GM21737 (cell line): ENCODE results near the gene FAM24B.
"Not testable (repeated sequence)": the region's sequence is repeated elsewhere in the genome, so short reads cannot be mapped to it uniquely, and the experiment has no call there.

Experiments used
- ATAC-seq: cut with Tn5 transposase; IDR thresholded peaks from one replicate; pipeline ENCODE4 v1.9.1; 2021; ENCODE audit warnings: mild to moderate bottlenecking, moderate library complexity; ENCODE audit not compliant: unreplicated experiment

Gene FAM24B

DNA sequence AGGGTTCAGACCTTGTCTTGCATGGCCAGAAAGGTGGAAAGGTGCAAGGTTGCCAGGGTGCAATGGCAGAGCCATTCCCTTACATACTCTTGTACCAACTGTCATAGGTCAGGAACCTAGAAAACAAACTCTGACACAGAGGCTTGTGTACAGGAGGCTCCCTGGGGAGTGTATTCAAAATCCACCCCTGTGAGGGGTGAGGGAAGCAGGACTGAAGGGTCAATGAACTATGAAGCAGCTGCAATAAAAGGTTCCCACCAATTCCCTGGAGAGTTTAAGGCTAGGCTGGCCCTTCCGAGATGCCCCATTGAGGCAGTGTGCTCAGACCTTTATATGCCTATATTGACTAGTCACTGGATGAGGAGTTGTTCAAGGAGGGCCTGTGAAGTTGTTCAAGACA, 19.9 kb downstream of the FAM24B start:
- ATAC-seq: no peak

DNA sequence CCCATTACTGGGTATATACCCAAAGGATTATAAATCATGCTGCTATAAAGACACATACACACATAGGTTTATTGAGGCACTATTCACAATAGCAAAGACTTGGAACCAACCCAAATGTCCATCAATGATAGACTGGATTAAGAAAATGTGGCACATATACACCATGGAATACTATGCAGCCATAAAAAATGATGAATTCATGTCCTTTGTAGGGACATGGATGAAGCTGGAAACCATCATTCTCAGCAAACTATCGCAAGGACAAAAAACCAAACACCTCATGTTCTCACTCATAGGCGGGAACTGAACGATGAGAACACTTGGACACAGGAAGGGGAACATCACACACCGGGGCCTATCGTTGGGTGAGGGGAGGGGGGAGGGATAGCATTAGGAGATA, 21.3 kb downstream of the FAM24B start:
- not testable (repeated sequence) for ATAC-seq

- no peak for ATAC-seq
Measured at GRCh38 chr10:122856902-122857301, 22.5 kb downstream of the FAM24B start.

- no peak for ATAC-seq
Measured at GRCh38 chr10:122855745-122856144, 23.6 kb downstream of the FAM24B start.

DNA sequence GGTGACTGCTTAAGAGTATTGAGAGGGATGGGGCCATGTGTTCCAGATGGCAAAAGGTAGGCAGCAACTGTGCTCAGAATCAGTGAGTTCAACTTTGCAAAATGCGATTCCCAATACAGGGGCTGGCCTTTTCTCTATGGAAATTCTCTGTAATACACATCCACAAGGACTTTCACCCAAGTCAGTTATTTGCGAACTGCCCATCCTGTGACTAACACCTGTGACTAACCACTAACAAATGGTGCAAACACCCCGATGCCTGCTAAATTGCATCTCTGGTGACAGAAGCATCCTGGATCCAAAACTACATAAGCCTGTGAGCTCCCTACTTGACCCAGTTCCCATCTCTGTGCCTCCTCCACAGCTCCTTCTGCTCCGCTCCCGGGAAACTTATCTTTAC, 24.7 kb downstream of the FAM24B start:
- no peak for ATAC-seq

DNA sequence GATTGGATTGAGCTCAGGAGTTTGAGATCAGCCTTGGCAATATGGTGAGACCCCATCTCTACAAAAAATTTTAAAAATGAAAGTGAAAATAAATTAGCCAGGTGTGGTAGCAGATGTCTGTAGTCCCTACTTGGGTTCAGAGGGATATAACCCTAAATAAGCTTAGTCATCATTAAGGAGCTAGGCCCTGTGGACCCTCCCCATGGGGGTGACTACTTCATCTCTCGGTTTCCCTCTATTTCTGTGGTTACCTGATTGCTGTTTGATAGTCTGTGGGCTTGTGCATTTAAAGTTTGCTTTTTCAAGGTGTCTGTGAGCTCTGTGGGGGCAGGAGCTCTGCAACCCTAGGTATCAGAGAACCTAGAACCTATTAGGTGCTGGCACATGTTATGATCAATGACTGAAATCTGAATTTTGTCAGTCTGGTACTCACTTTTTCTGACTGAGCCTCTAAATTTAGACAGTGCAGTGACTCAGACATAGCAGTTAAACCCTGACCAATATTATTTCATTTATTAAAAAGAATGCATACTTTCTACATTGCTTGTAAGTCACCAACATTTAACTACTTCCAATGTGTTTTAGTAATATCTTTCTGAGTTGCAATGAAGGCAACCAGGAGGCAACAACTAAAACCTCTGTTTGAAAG, 25.6 kb downstream of the FAM24B start:
- ATAC-seq: no peak

- ATAC-seq: no peak
Measured at GRCh38 chr10:122852261-122852660, 27.1 kb downstream of the FAM24B start.

- ATAC-seq: no peak
Measured at GRCh38 chr10:122850705-122851640, 28.4 kb downstream of the FAM24B start.

GRCh38 chr10:122849900-122850605, 29.3 kb downstream of the FAM24B start:
- no peak for ATAC-seq

- ATAC-seq: no peak
Measured at GRCh38 chr10:122849090-122849489, 30.3 kb downstream of the FAM24B start.

GRCh38 chr10:122847782-122848604, 31.4 kb downstream of the FAM24B start:
- ATAC-seq: no peak

DNA sequence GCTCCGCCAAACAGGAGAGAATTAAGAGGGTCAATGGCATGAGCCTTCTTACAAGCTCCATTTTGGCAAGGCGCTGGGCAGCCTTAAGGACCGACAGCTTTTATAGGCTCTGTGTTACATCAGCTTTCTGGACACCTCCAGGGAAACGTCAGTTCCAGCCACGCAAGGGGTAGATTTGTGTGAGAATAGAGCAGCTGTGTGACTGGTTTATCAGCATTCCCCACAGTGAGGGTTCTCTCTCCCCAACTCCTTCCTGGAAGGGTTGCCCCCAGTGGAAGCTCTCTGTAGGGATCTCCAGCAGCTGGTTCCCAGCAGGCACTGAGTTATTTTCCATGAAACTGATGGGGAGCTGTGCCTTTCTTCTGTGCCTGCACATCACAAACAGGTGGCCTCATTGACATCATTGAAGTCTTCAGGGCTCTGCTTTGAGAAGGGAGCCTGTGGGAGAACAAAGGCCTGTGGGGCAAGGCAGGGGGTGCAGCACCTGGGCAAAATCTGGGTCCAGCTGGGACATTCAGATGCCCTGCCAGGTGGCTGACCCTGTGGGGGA, 33.5 kb downstream of the FAM24B start, which contains the start of gene CUZD1:
TSS of gene CUZD1 (minus strand) at position 75 of the 550 bp plus-strand sequence. CDS start at position 61, 14 bp downstream.
- no peak for ATAC-seq

DNA sequence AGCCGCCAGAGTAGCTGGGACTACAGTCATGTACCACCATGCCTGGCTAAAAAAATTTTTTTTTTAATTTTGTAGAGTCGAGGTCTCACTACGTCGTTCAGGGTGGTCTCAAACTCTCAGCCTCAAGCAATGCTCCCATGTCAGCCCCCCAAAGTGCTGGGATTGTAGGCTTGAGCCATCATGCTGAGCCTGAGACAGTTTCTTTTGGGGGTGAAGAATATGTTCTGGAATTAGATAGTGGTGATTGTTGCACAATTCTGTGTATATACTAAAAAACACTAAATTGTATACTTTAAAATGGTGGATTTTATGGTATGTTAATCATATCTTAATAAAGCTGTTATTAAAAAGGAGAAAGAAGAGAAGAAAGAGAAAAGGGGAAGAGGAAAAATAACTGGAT, 35.2 kb downstream of the FAM24B start:
- ATAC-seq: no peak

GRCh38 chr10:122841569-122841968, 37.8 kb downstream of the FAM24B start:
- ATAC-seq: no peak

GRCh38 chr10:122839505-122839904, 39.9 kb downstream of the FAM24B start:
- no peak for ATAC-seq

GRCh38 chr10:122838880-122839279, 40.5 kb downstream of the FAM24B start:
- no peak for ATAC-seq

GRCh38 chr10:122835908-122836307, 43.5 kb downstream of the FAM24B start:
- ATAC-seq: no peak

- ATAC-seq: no peak
Measured at GRCh38 chr10:122830965-122831353, 48.4 kb downstream of the FAM24B start.

DNA sequence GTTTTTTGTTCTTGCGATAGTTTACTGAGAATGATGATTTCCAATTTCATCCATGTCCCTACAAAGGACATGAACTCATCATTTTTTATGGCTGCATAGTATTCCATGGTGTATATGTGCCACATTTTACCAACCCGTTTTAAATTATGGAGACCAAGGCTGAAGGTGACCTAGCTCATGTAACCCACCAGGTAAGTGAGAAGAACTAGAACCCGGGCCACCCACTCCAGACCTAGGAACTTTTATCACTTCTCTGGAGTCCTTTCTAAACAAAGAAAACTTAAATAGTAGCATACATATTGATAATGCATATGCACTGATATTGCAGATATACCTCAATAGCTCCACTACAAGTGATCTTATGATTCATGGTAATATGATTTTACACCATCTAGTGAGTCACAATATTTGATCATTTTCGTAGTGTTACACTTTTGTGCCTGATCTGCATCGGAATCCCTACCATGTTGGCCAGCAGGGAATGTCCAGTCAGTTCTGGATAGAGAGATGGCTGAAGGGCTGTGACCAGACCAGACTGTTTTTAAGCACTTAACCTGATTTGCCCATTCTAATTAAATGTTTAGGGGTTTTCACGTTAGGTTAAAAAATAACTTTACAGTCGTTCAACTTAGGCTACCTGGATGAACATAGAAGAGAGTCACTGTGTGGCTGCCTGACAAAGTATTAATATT, 49.0 kb downstream of the FAM24B start:
- no peak for ATAC-seq

DNA sequence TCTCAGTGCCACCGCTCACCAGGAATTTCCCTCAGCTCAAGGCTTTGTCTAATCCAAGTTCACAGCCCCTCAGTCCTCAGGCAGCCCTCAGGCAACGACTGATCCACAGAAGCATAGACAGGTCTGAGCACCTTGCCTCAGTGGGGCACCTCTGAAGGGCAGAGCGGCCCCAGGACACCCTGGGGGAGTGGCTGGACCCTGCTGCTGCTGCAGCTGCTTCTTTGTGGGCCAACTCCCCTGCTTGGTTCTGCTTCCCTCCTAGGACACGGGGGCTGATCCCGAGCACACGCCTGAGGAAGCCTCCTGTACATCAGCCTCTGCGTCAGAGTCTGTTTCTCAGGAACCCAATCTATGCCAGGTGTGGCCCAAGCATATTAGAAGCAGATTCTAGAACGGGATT, 49.9 kb downstream of the FAM24B start:
- no peak for ATAC-seq
